SJSA1 (cell line): ENCODE results near the gene SRRM5. TPM values are rescaled to one million over a fixed set of nuclear protein-coding genes. Genes with fewer than 3 reads are reported as not detected.
A peak's percentile ranks its signal among the peaks of the same experiment; 100 is the strongest.
"Not testable (repeated sequence)": the region's sequence is repeated elsewhere in the genome, so short reads cannot be mapped to it uniquely, and the experiment has no call there.

Experiments
- DNase-seq, 2 experiments: peaks; one replicate each; pipeline ENCODE4 v3.0.0-alpha.2; 2015 to 2020; ENCODE audit warnings: low spot score in 2 of 2, low read depth in 1 of 2
- H3K27ac ChIP-seq: fragments of 250-450 bp; sonication (Bioruptor Pico); 2 replicates; pipeline ENCODE4 v1.5.1; 2020; ENCODE audit warnings: mild to moderate bottlenecking, moderate library complexity
- H3K27me3 ChIP-seq: fragments of 250-450 bp; sonication (Bioruptor Pico); replicated peaks from 2 replicates; pipeline ENCODE4 v1.5.1; 2020; ENCODE audit warnings: mild to moderate bottlenecking, moderate library complexity
- H3K36me3 ChIP-seq: fragments of 250-450 bp; sonication (Bioruptor Pico); 2 replicates; pipeline ENCODE4 v1.5.1; 2020; ENCODE audit warnings: mild to moderate bottlenecking
- H3K4me1 ChIP-seq: fragments of 250-450 bp; sonication (Bioruptor Pico); replicated peaks from 2 replicates; pipeline ENCODE4 v1.6.1; 2021; ENCODE audit warnings: mild to moderate bottlenecking
- H3K4me3 ChIP-seq: fragments of 250-450 bp; sonication (Bioruptor Pico); 2 replicates; pipeline ENCODE4 v1.5.1; 2020; ENCODE audit warnings: mild to moderate bottlenecking
- H3K9me3 ChIP-seq: fragments of 250-450 bp; sonication (Bioruptor Pico); replicated peaks from 2 replicates; pipeline ENCODE4 v1.5.1; 2020; ENCODE audit warnings: mild to moderate bottlenecking
- total RNA-seq: library from RNA; depleted of rRNA; stranded (reverse); fragments of >200 nt; shearing (Covaris generic); gene quantifications from 2 replicates; pipeline ENCODE4 v1.2.3, GENCODE V29; 2014

SRRM5 gene
- total RNA-seq, 1 experiment from 2014 or later: not detected

DNA sequence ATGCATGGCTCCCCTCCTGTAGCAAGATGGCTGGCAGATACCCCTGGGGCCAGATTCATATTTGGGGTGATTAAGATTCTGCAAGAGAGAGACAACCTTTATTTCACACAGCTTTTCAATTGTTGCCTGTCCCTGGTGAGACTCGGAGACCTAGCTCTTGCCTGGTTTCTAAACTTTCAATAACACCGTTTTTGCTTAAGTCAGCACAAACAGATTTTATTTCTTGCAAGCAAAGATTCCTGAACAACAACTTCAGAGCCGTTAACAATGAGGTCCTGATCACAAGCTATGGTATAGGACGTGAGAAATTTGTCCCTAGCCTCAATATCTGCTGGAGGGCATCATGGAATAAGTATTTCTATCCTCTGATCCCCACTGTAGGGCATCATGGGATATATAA, 30.6 kb downstream of the SRRM5 start:
- DNase-seq: no peak
- H3K27ac ChIP-seq: no peak overlapping the region
- H3K4me1 ChIP-seq: peaks cover 7% of the 10 kb centered on the region
- peaks cover 30% of the 10 kb centered on the region for H3K27me3 ChIP-seq
- no peaks in the 10 kb centered on the region for H3K36me3 ChIP-seq
- no peak overlapping the region for H3K4me3 ChIP-seq
- no peaks in the 10 kb centered on the region for H3K9me3 ChIP-seq

DNA sequence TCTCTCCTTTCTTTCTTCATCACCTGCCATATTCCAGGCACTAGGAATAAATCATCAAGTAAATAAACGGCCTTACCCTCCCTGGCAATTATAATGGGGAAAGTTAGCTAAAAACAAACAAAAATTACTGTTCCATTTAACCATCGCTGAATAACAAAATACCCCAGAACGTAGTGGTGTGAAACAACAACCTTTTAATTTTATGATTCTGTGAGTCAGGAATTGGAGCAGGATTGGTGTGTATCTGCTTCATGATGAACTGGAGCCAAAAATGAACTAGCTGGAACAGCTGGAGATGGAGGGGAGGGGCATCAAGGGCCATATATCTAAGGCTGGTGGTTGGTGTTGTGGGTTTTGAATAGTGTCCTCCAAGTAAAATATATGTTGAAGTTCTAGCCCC, 31.4 kb downstream of the SRRM5 start:
- Histone ChIP-seq H3K27me3 (peaks cover 22% of the 10 kb centered on the region), H3K4me3 (no peak overlapping the region), H3K27ac (no peak overlapping the region), H3K9me3 (no peaks in the 10 kb centered on the region), H3K36me3 (peaks cover 2% of the 10 kb centered on the region; the same call in 1 of the 2 replicates), H3K4me1 (peaks cover 7% of the 10 kb centered on the region)
- no peak for DNase-seq

- no peak for DNase-seq
- Histone ChIP-seq H3K4me1 (peaks cover 7% of the 10 kb centered on the region), H3K27me3 (peaks cover 13% of the 10 kb centered on the region), H3K9me3 (no peaks in the 10 kb centered on the region), H3K27ac (no peak overlapping the region), H3K4me3 (no peak overlapping the region), H3K36me3 (peaks cover 9% of the 10 kb centered on the region; the same call in 1 of the 2 replicates)
These were observed 32.3 kb downstream of the SRRM5 start for GRCh38 chr19:43644181-43644580.

DNA sequence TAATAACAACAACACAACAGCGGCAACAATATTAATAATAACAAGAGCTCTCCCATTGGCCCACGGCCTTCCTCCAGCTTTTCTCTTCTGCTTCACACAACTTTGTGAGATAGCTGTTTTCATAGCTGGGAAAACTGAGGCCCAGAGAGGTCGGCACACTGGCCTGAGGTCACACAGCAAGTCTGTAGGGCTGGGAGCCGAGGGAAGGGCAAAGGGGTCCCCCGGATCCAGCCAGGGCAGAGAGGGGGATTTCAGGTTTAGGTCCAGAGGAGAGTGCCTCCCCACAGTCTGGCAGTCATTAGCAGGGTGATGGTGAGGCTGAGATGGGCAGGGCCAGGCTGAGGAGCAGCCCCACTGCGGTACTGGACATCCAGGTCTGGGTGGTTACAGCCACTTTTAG, 36.7 kb downstream of the SRRM5 start:
- no peak overlapping the region for H3K27ac ChIP-seq
- H3K36me3 ChIP-seq: peaks cover 19% of the 10 kb centered on the region
- no peaks in the 10 kb centered on the region for H3K4me1 ChIP-seq
- H3K4me3 ChIP-seq: no peak overlapping the region
- H3K27me3 ChIP-seq: no peaks in the 10 kb centered on the region
- no peak for DNase-seq
- H3K9me3 ChIP-seq: no peaks in the 10 kb centered on the region

GRCh38 chr19:43649514-43649913, 37.6 kb downstream of the SRRM5 start:
- DNase-seq: no peak
- no peak overlapping the region for H3K4me3 ChIP-seq
- no peaks in the 10 kb centered on the region for H3K4me1 ChIP-seq
- H3K9me3 ChIP-seq: no peaks in the 10 kb centered on the region
- peaks cover 23% of the 10 kb centered on the region for H3K36me3 ChIP-seq
- H3K27ac ChIP-seq: no peak overlapping the region
- H3K27me3 ChIP-seq: no peaks in the 10 kb centered on the region

- DNase-seq, H3K27ac ChIP-seq, H3K4me3 ChIP-seq, H3K9me3 ChIP-seq, H3K4me1 ChIP-seq, H3K27me3 ChIP-seq: not testable (repeated sequence)
- H3K36me3 ChIP-seq: peaks cover 29% of the 10 kb centered on the region
These were observed 38.4 kb downstream of the SRRM5 start for GRCh38 chr19:43650276-43650675.

GRCh38 chr19:43651758-43652545, 40.1 kb downstream of the SRRM5 start:
- no peaks in the 10 kb centered on the region for H3K27me3 ChIP-seq
- H3K9me3 ChIP-seq: no peaks in the 10 kb centered on the region
- peaks cover 35% of the 10 kb centered on the region for H3K36me3 ChIP-seq
- no peak overlapping the region for H3K27ac ChIP-seq
- H3K4me3 ChIP-seq: no peak overlapping the region
- H3K4me1 ChIP-seq: no peaks in the 10 kb centered on the region
- peak; percentile 48 to 61 for DNase-seq

DNA sequence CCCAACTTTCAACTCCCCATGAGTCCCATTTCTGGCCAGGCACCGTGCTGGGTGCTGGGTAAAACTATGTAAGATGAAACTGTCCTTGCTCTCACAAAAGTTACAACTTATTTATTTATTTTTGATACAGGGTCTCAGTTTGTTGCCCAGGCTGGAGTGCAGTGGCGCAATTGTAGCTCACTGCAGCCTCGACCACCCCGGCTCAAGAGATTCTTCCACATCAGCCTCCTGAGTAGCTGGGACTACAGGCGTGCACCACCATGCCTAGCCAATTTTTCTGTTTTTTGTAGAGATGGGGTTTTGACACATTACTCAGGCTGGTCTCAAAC, 40.6 kb downstream of the SRRM5 start:
- H3K36me3 ChIP-seq: peaks cover 35% of the 10 kb centered on the region
- H3K27ac ChIP-seq: no peak overlapping the region
- no peak for DNase-seq

DNA sequence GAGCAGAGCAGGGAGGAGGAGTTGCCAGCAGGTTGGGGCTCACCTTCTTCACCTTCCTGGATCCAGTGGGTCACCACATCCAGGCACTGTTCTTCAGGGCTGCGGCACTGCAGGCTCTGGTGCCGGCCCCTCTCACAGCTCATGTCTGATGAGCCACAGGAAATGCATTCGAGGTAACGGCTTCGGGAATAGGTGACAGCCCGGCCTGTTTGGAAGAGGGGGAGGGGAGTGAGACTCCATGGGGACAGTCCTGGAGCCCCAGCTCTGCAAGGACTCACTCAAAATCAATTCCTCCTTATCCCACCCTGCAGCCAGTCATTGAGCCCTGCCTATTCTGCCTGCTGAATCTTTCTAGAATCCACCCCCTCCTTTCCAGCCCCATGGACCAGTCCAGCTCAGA, 44.5 kb downstream of the SRRM5 start:
- no peaks in the 10 kb centered on the region for H3K4me1 ChIP-seq
- peaks cover 37% of the 10 kb centered on the region for H3K36me3 ChIP-seq
- DNase-seq: no peak
- no peaks in the 10 kb centered on the region for H3K9me3 ChIP-seq
- no peaks in the 10 kb centered on the region for H3K27me3 ChIP-seq
- no peak overlapping the region for H3K27ac ChIP-seq
- no peak overlapping the region for H3K4me3 ChIP-seq

More for the DNA sequence above, 40.6 kb downstream of the SRRM5 start:
- Histone ChIP-seq H3K27me3 (no peaks in the 10 kb centered on the region), H3K4me1 (no peaks in the 10 kb centered on the region), H3K9me3 (no peaks in the 10 kb centered on the region), H3K4me3 (no peak overlapping the region)

DNA sequence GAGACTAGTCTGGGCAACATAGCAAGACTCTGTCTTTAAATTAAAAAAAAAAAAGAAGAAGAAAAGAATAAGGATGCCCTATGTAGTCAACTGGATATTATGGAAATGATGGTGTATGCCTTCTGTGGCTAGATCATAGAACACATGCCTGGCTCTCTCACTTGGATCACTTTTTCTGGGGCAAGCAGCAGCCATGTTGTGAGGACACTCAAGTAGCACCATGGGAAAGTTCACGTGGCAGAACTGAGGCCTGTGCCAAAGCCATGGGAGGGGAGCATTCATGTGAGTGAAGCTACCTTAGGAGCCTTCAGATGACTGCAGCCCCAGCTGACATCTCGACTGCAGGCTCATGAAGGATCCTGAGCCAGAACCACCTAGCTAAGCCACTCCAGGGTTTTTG, 46.1 kb downstream of the SRRM5 start:
- Histone ChIP-seq H3K36me3 (peaks cover 38% of the 10 kb centered on the region), H3K4me3 (no peak overlapping the region), H3K27ac (no peak overlapping the region), H3K27me3 (no peaks in the 10 kb centered on the region), H3K4me1 (no peaks in the 10 kb centered on the region), H3K9me3 (no peaks in the 10 kb centered on the region)
- no peak for DNase-seq

GRCh38 chr19:43658494-43658893, 46.6 kb downstream of the SRRM5 start:
- peaks cover 42% of the 10 kb centered on the region for H3K36me3 ChIP-seq
- H3K27ac ChIP-seq: no peak overlapping the region
- no peaks in the 10 kb centered on the region for H3K4me1 ChIP-seq
- no peaks in the 10 kb centered on the region for H3K27me3 ChIP-seq
- H3K4me3 ChIP-seq: no peak overlapping the region
- H3K9me3 ChIP-seq: no peaks in the 10 kb centered on the region
- no peak for DNase-seq

GRCh38 chr19:43660301-43660970, 48.5 kb downstream of the SRRM5 start:
- peaks cover 36% of the 10 kb centered on the region for H3K36me3 ChIP-seq

GRCh38 chr19:43660971-43661360, 49.1 kb downstream of the SRRM5 start:
- Histone ChIP-seq H3K36me3 (peaks cover 31% of the 10 kb centered on the region), H3K27ac (no peak overlapping the region), H3K4me3 (no peak overlapping the region), H3K27me3 (no peaks in the 10 kb centered on the region), H3K9me3 (no peaks in the 10 kb centered on the region), H3K4me1 (no peaks in the 10 kb centered on the region)
- no peak for DNase-seq

More at GRCh38 chr19:43660301-43660970, 48.5 kb downstream of the SRRM5 start:
- no peaks in the 10 kb centered on the region for H3K9me3 ChIP-seq
- H3K4me1 ChIP-seq: no peaks in the 10 kb centered on the region
- no peak for DNase-seq
- H3K27me3 ChIP-seq: no peaks in the 10 kb centered on the region
- no peak overlapping the region for H3K27ac ChIP-seq
- H3K4me3 ChIP-seq: no peak overlapping the region

DNA sequence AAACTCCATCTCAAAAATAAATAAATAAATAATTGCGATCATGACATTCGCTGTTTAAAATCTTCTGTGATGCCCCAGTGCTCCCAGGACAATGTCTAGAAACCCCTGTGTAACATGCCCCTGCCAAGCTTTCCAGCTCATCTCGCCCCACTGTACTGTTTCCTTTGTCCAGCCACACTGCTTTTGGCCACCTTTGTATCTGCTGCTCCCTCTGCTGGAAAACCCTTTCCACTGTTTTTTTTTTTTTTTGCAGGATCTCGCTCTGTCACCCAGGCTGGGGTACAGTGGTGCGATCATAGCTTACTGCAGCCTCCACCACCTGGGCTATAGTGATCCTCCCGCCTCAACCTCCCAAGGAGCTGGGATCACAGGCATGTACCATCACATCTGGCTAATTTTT, 50.6 kb downstream of the SRRM5 start:
- Histone ChIP-seq H3K27ac (no peak overlapping the region), H3K4me3 (no peak overlapping the region), H3K36me3 (peaks cover 38% of the 10 kb centered on the region), H3K9me3 (no peaks in the 10 kb centered on the region), H3K27me3 (no peaks in the 10 kb centered on the region), H3K4me1 (no peaks in the 10 kb centered on the region)
- DNase-seq: no peak
